Astrocyte (in vitro differentiated cells and primary cell): ENCODE data around the gene SEMA4G. TPM values are rescaled to one million over a fixed set of nuclear protein-coding genes. Genes with fewer than 3 reads are reported as not detected.

Source experiments
- DNase-seq: peaks from one replicate; pipeline ENCODE4 v3.0.0-alpha.2; 2010; ENCODE audit warnings: low read depth
- FAIRE-seq: peaks from 2 replicates; lab custom pipeline; 2011; peaks lifted over from hg19 to GRCh38; lab: Jason Lieb, UNC
- H2AFZ ChIP-seq: 2 replicates; pipeline ENCODE4 v1.6.0; 2012; ENCODE audit warnings: low read depth, low read length, inconsistent platforms
- H3K27ac ChIP-seq: 2 replicates; pipeline ENCODE4 v1.5.1; 2011; ENCODE audit warnings: low read depth, low read length, inconsistent platforms
- H3K27me3 ChIP-seq: 2 replicates; pipeline ENCODE4 v1.6.0; 2011; ENCODE audit warnings: low read length, inconsistent platforms; ENCODE audit not compliant: insufficient read depth
- H3K36me3 ChIP-seq: 2 replicates; pipeline ENCODE4 v1.5.1; 2011; ENCODE audit warnings: low read length, inconsistent platforms; ENCODE audit not compliant: insufficient read depth
- H3K4me1 ChIP-seq: 2 replicates; pipeline ENCODE4 v1.5.1; 2011; ENCODE audit warnings: low read length, inconsistent platforms; ENCODE audit not compliant: insufficient read depth
- H3K4me2 ChIP-seq: 2 replicates; pipeline ENCODE4 v1.6.0; 2012; ENCODE audit warnings: low read length, inconsistent platforms
- H3K4me3 ChIP-seq: 2 replicates; pipeline ENCODE4 v1.5.1; 2011; ENCODE audit warnings: low read depth, mild to moderate bottlenecking, low read length, inconsistent platforms; ENCODE audit not compliant: insufficient read depth
- H3K79me2 ChIP-seq: 2 replicates; pipeline ENCODE4 v1.6.0; 2012; ENCODE audit warnings: mild to moderate bottlenecking, low read length, inconsistent platforms; ENCODE audit not compliant: insufficient read depth
- H3K9ac ChIP-seq: 2 replicates; pipeline ENCODE4 v1.6.0; 2012; ENCODE audit warnings: mild to moderate bottlenecking, low read length, inconsistent platforms
- H3K9me3 ChIP-seq: 2 replicates; pipeline ENCODE4 v1.5.1; 2012; ENCODE audit warnings: low read depth, mild to moderate bottlenecking, low read length, inconsistent platforms; ENCODE audit not compliant: insufficient read depth
- H4K20me1 ChIP-seq: 2 replicates; pipeline ENCODE4 v1.6.0; 2012; ENCODE audit warnings: low read length, inconsistent platforms; ENCODE audit not compliant: insufficient read depth
- H3K27ac Mint-ChIP-seq: one replicate; pipeline ENCODE4 v1.8.0; 2021; ENCODE audit warnings: mild to moderate bottlenecking, mixed read lengths; ENCODE audit not compliant: unreplicated experiment
- H3K27me3 Mint-ChIP-seq: one replicate; pipeline ENCODE4 v1.8.0; 2021; ENCODE audit warnings: low read depth, mixed read lengths; ENCODE audit not compliant: unreplicated experiment
- H3K36me3 Mint-ChIP-seq: one replicate; pipeline ENCODE4 v1.8.0; 2021; ENCODE audit warnings: low read depth, mixed read lengths; ENCODE audit not compliant: unreplicated experiment
- H3K4me1 Mint-ChIP-seq: one replicate; pipeline ENCODE4 v1.8.0; 2021; ENCODE audit warnings: low read depth, mixed read lengths; ENCODE audit not compliant: unreplicated experiment
- H3K4me3 Mint-ChIP-seq: one replicate; pipeline ENCODE4 v1.8.0; 2021; ENCODE audit warnings: mild to moderate bottlenecking, moderate library complexity, mixed read lengths; ENCODE audit not compliant: unreplicated experiment
- H3K9me3 Mint-ChIP-seq: one replicate; pipeline ENCODE4 v1.8.0; 2021; ENCODE audit warnings: mild to moderate bottlenecking, mixed read lengths; ENCODE audit not compliant: unreplicated experiment
- CTCF ChIP-seq: IDR thresholded peaks from 2 replicates; pipeline ENCODE4 v1.5.1; 2011; ENCODE audit warnings: low read depth, mild to moderate bottlenecking, inconsistent platforms, low read length, moderate library complexity; ENCODE audit not compliant: insufficient read depth
- EZH2 ChIP-seq: IDR thresholded peaks from 2 replicates; pipeline ENCODE4 v1.6.1; 2012; ENCODE audit warnings: mild to moderate bottlenecking, low read length, inconsistent platforms; ENCODE audit not compliant: insufficient read depth
- total RNA-seq: library from RNA; stranded (reverse); gene quantifications from 2 replicates; pipeline ENCODE4 v1.2.1, GENCODE V29; 2021

Gene SEMA4G
- total RNA-seq, 1 donor from 2014 or later = 5.9 TPM

DNA sequence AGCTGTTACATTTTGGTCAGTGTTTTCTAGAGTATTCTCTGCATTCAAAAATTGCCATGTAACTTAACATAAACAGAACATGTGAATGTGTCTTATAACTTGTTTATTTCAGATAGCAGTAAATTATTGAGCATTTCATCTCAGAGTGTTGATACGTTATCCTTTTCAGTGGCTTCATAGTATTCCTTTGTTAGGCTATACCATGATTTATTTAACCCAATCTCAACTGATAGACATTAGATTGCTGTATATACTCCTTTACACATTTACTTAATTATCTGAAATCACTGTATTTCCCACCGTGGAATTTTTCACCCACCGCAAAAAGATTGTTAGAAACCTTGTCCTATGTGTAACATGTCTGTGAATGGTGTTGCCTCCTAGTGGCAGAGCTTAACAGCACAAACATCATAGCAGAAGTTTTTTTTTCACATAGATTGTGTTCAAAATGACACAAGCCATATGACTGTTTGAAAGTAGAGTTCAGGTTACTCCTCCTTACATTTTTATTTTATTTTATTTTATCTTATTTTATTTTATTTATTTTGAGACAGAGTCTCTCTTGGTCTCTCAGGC, 35.1 kb upstream of the SEMA4G start:
- H3K4me1 ChIP-seq = no peaks in the 10 kb centered on the region
- H3K36me3 ChIP-seq = peaks cover 62% of the 10 kb centered on the region
- H3K27me3 ChIP-seq = no peaks in the 10 kb centered on the region
- H3K4me3 ChIP-seq = no peak overlapping the region
- no peaks in the 10 kb centered on the region for H3K4me1 Mint-ChIP-seq
- H2AFZ ChIP-seq = no peak overlapping the region
- no peaks in the 10 kb centered on the region for H3K79me2 ChIP-seq
- FAIRE-seq (peak; percentile 52), DNase-seq (no peak)
- H3K27ac Mint-ChIP-seq = no peak overlapping the region
- no peaks in the 10 kb centered on the region for H3K9me3 Mint-ChIP-seq
- no peak overlapping the region for H3K27ac ChIP-seq
- H3K9ac ChIP-seq = no peak overlapping the region
- TF ChIP-seq CTCF (peak; percentile 40), EZH2 (no peak)
- no peaks in the 10 kb centered on the region for H3K27me3 Mint-ChIP-seq
- peaks cover 8% of the 10 kb centered on the region for H3K36me3 Mint-ChIP-seq
- H3K4me2 ChIP-seq = no peak overlapping the region
- no peaks in the 10 kb centered on the region for H4K20me1 ChIP-seq
- no peak overlapping the region for H3K4me3 Mint-ChIP-seq
- H3K9me3 ChIP-seq = no peaks in the 10 kb centered on the region

DNA sequence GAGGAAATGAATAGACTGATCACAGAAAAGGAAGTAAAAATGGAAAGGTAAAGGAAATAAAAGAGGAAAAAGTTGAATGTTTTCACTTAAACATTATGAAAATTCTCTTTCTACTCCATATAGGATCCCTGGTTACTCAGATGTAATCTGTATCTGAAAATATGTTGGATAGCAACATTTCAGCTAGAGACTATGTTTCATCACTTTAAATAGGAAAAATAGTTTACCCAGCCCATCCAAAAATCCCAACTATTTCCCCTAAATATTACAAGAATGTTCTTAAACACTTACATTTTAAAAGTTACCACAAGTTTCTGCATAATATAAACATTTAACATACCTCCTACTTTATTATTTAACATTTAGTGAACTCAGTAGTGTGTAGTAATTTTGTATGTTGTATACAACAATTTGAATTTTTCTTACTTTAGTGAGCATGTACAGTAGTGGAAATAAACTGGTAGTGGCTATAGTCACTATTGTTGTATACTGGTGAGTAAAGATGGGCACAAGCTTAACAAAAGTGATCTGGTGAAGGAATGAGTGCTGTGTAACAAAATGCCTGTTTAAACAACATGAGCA, 29.4 kb upstream of the SEMA4G start:
- H3K27ac ChIP-seq = no peak overlapping the region
- H3K4me3 ChIP-seq = no peak overlapping the region
- FAIRE-seq (no peak), DNase-seq (no peak)
- Mint-ChIP-seq H3K4me1 (no peaks in the 10 kb centered on the region), H3K4me3 (no peak overlapping the region), H3K27ac (no peak overlapping the region), H3K9me3 (no peaks in the 10 kb centered on the region), H3K36me3 (peaks cover 17% of the 10 kb centered on the region), H3K27me3 (no peaks in the 10 kb centered on the region)
- peaks cover 50% of the 10 kb centered on the region for H3K36me3 ChIP-seq
- no peak overlapping the region for H3K4me2 ChIP-seq
- H3K9ac ChIP-seq = no peak overlapping the region
- no peaks in the 10 kb centered on the region for H3K4me1 ChIP-seq
- no peak for TF ChIP-seq EZH2
- TF ChIP-seq CTCF = no peak
- no peaks in the 10 kb centered on the region for H3K27me3 ChIP-seq
- no peaks in the 10 kb centered on the region for H3K79me2 ChIP-seq
- peaks cover 3% of the 10 kb centered on the region for H4K20me1 ChIP-seq
- no peaks in the 10 kb centered on the region for H3K9me3 ChIP-seq
- no peak overlapping the region for H2AFZ ChIP-seq

DNA sequence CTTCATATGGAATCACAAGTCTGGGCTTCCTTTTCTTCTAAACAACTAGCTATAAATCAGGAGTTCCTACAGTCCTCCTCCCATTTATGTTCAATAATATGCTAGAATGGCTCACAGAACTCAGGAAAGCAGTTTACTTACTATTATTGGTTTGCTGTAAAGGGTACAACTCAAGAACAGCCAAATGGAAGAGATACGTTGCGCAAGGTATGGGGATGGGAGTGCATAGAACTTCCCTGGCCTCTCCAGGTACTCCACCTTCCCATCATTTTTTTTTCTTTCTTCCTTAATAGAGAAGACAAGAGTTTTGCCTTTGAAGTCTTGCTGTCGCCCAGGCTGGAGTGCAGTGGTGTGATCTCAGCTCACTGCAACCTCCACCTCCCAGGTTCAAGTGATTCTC, 27.1 kb upstream of the SEMA4G start:
- Mint-ChIP-seq H3K36me3 (peaks cover 17% of the 10 kb centered on the region), H3K27ac (no peak overlapping the region), H3K27me3 (no peaks in the 10 kb centered on the region), H3K4me1 (no peaks in the 10 kb centered on the region), H3K9me3 (no peaks in the 10 kb centered on the region), H3K4me3 (no peak overlapping the region)
- Histone ChIP-seq H3K4me3 (no peak overlapping the region), H3K36me3 (peaks cover 62% of the 10 kb centered on the region), H3K27ac (no peak overlapping the region), H3K79me2 (no peaks in the 10 kb centered on the region), H3K9me3 (no peaks in the 10 kb centered on the region), H3K9ac (no peak overlapping the region), H2AFZ (no peak overlapping the region), H4K20me1 (peaks cover 6% of the 10 kb centered on the region), H3K27me3 (no peaks in the 10 kb centered on the region), H3K4me1 (no peaks in the 10 kb centered on the region), H3K4me2 (no peak overlapping the region)
- DNase-seq = no peak
- FAIRE-seq = no peak
- TF ChIP-seq EZH2 (no peak), CTCF (no peak)
